IgD-negative memory B cell (primary cell): ENCODE results near the gene MAGT1. TPM values are rescaled to one million over a fixed set of nuclear protein-coding genes. Genes with fewer than 3 reads are reported as not detected.
"Not testable (repeated sequence)": the region's sequence is repeated elsewhere in the genome, so short reads cannot be mapped to it uniquely, and the experiment has no call there.

ENCODE experiments used
- H3K27ac Mint-ChIP-seq, 3 donors: one replicate each; pipeline ENCODE4 v1.8.0; 2020 to 2022; ENCODE audit warnings: mild to moderate bottlenecking in 3 of 3, mixed read lengths in 3 of 3, moderate library complexity in 1 of 3
- H3K27me3 Mint-ChIP-seq: one replicate; pipeline ENCODE4 v1.8.0; 2021; ENCODE audit warnings: mixed read lengths
- H3K36me3 Mint-ChIP-seq: one replicate; pipeline ENCODE4 v1.8.0; 2020; ENCODE audit warnings: mild to moderate bottlenecking, mixed read lengths
- H3K4me1 Mint-ChIP-seq, 3 donors: one replicate each; pipeline ENCODE4 v1.8.0; 2020 to 2022; ENCODE audit warnings: mixed read lengths in 3 of 3, mild to moderate bottlenecking in 1 of 3
- H3K4me3 Mint-ChIP-seq, 4 donors: one replicate each; pipeline ENCODE4 v1.8.0; 2020 to 2022; ENCODE audit warnings: mild to moderate bottlenecking in 4 of 4, mixed read lengths in 4 of 4, moderate library complexity in 3 of 4
- H3K9me3 Mint-ChIP-seq, 3 donors: one replicate each; pipeline ENCODE4 v1.8.0; 2020 to 2021; ENCODE audit warnings: mixed read lengths in 3 of 3, mild to moderate bottlenecking in 1 of 3
- polyA plus RNA-seq: library from polyadenylated mRNA; unstranded; fragments of 300-500 nt; fragmentation: Illumina TruSeq; gene quantifications from one replicate; pipeline ENCODE4 v1.2.3, GENCODE V29; 2021

The MAGT1 gene
- polyA plus RNA-seq, 1 donor from 2014 or later: 34.0 TPM

- H3K9me3 Mint-ChIP-seq: peaks cover 0 to 2% (median 0%) of the 10 kb centered on the region in 3 donors
- peaks cover 11 to 12% (median 12%) of the 10 kb centered on the region in 3 donors for H3K4me1 Mint-ChIP-seq
- peaks cover 5% of the 10 kb centered on the region for H3K36me3 Mint-ChIP-seq
- peak overlapping the region; percentile 34 to 94 (median 67) for H3K4me3 Mint-ChIP-seq
- H3K27me3 Mint-ChIP-seq: no peaks in the 10 kb centered on the region
- H3K27ac Mint-ChIP-seq: no peak overlapping the region
Observed at GRCh38 chrX:77901506-77901905, 6.3 kb upstream of the MAGT1 start.

- peak overlapping the region; percentile 20 to 91 (median 84) for H3K27ac Mint-ChIP-seq
- H3K36me3 Mint-ChIP-seq: peaks cover 5% of the 10 kb centered on the region
Observed at GRCh38 chrX:77900688-77901087, 5.5 kb upstream of the MAGT1 start.

GRCh38 chrX:77899081-77899828 lies 4.0 kb upstream of the MAGT1 start, which contains the start of gene COX7B:
COX7B (plus strand) TSS chrX:77899468; CDS start chrX:77899554, 86 bp downstream.
- H3K27me3 Mint-ChIP-seq: no peaks in the 10 kb centered on the region
- H3K27ac Mint-ChIP-seq: peak within 1 kb of the TSS; percentile 84 to 95 (median 91)
- peaks cover 12 to 17% (median 12%) of the 10 kb centered on the region in 3 donors for H3K4me1 Mint-ChIP-seq
- peaks cover 0 to 2% (median 0%) of the 10 kb centered on the region in 3 donors for H3K9me3 Mint-ChIP-seq
- H3K36me3 Mint-ChIP-seq: peaks cover 5% of the 10 kb centered on the region
- H3K4me3 Mint-ChIP-seq: peak within 1 kb of the TSS; percentile 84 to 95 (median 94)

More at GRCh38 chrX:77900688-77901087, 5.5 kb upstream of the MAGT1 start:
- Mint-ChIP-seq H3K9me3 (peaks cover 0 to 2% (median 0%) of the 10 kb centered on the region in 3 donors), H3K4me1 (peaks cover 12 to 13% (median 12%) of the 10 kb centered on the region in 3 donors), H3K4me3 (peak overlapping the region; percentile 84 to 95 (median 94)), H3K27me3 (no peaks in the 10 kb centered on the region)

- H3K4me3 Mint-ChIP-seq: peak overlapping the region; percentile 92 to 99 (median 96)
Observed at GRCh38 chrX:77893713-77894112, 1.5 kb downstream of the MAGT1 start.

GRCh38 chrX:77892887-77893286 lies 2.3 kb downstream of the MAGT1 start:
- Mint-ChIP-seq H3K27me3 (no peaks in the 10 kb centered on the region), H3K36me3 (no peaks in the 10 kb centered on the region), H3K27ac (peak overlapping the region in 1 of 3 donors; percentile 4), H3K9me3 (no peaks in the 10 kb centered on the region), H3K4me3 (peak overlapping the region in 1 of 4 donors; percentile 98), H3K4me1 (peaks cover 9 to 15% (median 13%) of the 10 kb centered on the region in 3 donors)

More at GRCh38 chrX:77893713-77894112, 1.5 kb downstream of the MAGT1 start:
- Mint-ChIP-seq H3K27ac (peak overlapping the region in 1 of 3 donors; percentile 98), H3K36me3 (no peaks in the 10 kb centered on the region), H3K4me1 (peaks cover 9 to 15% (median 13%) of the 10 kb centered on the region in 3 donors), H3K9me3 (no peaks in the 10 kb centered on the region), H3K27me3 (no peaks in the 10 kb centered on the region)

- not testable (repeated sequence) for H3K27ac Mint-ChIP-seq, H3K4me1 Mint-ChIP-seq, H3K27me3 Mint-ChIP-seq, H3K4me3 Mint-ChIP-seq, H3K9me3 Mint-ChIP-seq, H3K36me3 Mint-ChIP-seq
Observed at GRCh38 chrX:77881418-77881817, 13.8 kb downstream of the MAGT1 start.

GRCh38 chrX:77875372-77875771 lies 19.9 kb downstream of the MAGT1 start:
- Mint-ChIP-seq H3K9me3 (no peaks in the 10 kb centered on the region), H3K27ac (no peak overlapping the region), H3K27me3 (no peaks in the 10 kb centered on the region), H3K4me3 (no peak overlapping the region), H3K4me1 (peaks cover 0 to 3% (median 2%) of the 10 kb centered on the region in 3 donors), H3K36me3 (peaks cover 5% of the 10 kb centered on the region)

- not testable (repeated sequence) for H3K36me3 Mint-ChIP-seq, H3K27me3 Mint-ChIP-seq, H3K9me3 Mint-ChIP-seq, H3K4me1 Mint-ChIP-seq, H3K27ac Mint-ChIP-seq, H3K4me3 Mint-ChIP-seq
Observed at GRCh38 chrX:77831544-77831943, 63.7 kb downstream of the MAGT1 start.

GRCh38 chrX:77821989-77822388 lies 73.2 kb downstream of the MAGT1 start:
- not testable (repeated sequence) for H3K4me3 Mint-ChIP-seq, H3K4me1 Mint-ChIP-seq, H3K36me3 Mint-ChIP-seq, H3K27me3 Mint-ChIP-seq, H3K27ac Mint-ChIP-seq
- H3K9me3 Mint-ChIP-seq: peaks cover 4 to 10% (median 5%) of the 10 kb centered on the region in 3 donors

GRCh38 chrX:77820091-77820727 lies 75.0 kb downstream of the MAGT1 start:
- Mint-ChIP-seq H3K27me3 (no peaks in the 10 kb centered on the region), H3K4me3 (no peak overlapping the region), H3K36me3 (peaks cover 2% of the 10 kb centered on the region), H3K9me3 (peaks cover 3 to 8% (median 5%) of the 10 kb centered on the region in 3 donors), H3K27ac (no peak overlapping the region), H3K4me1 (no peaks in the 10 kb centered on the region)

- peaks cover 4% of the 10 kb centered on the region for H3K36me3 Mint-ChIP-seq
- H3K4me3 Mint-ChIP-seq: no peak overlapping the region
- H3K4me1 Mint-ChIP-seq: no peaks in the 10 kb centered on the region
- peaks cover 1 to 4% (median 3%) of the 10 kb centered on the region in 3 donors for H3K9me3 Mint-ChIP-seq
- H3K27ac Mint-ChIP-seq: no peak overlapping the region
- H3K27me3 Mint-ChIP-seq: no peaks in the 10 kb centered on the region
Observed at GRCh38 chrX:77814210-77814609, 81.0 kb downstream of the MAGT1 start.

GRCh38 chrX:77802201-77802600 lies 93.0 kb downstream of the MAGT1 start:
- Mint-ChIP-seq H3K4me1 (peaks cover 0 to 2% (median 0%) of the 10 kb centered on the region in 3 donors), H3K27me3 (no peaks in the 10 kb centered on the region), H3K9me3 (peaks cover 0 to 7% (median 5%) of the 10 kb centered on the region in 3 donors), H3K4me3 (no peak overlapping the region), H3K36me3 (peaks cover 2% of the 10 kb centered on the region), H3K27ac (no peak overlapping the region)

- no peak overlapping the region for H3K27ac Mint-ChIP-seq
- peaks cover 0 to 2% (median 0%) of the 10 kb centered on the region in 3 donors for H3K9me3 Mint-ChIP-seq
- H3K4me3 Mint-ChIP-seq: no peak overlapping the region
- H3K27me3 Mint-ChIP-seq: no peaks in the 10 kb centered on the region
- no peaks in the 10 kb centered on the region for H3K36me3 Mint-ChIP-seq
- H3K4me1 Mint-ChIP-seq: no peaks in the 10 kb centered on the region
Observed at GRCh38 chrX:77795124-77795523, 100.1 kb downstream of the MAGT1 start.

- Mint-ChIP-seq H3K36me3 (no peaks in the 10 kb centered on the region), H3K9me3 (no peaks in the 10 kb centered on the region), H3K4me1 (no peaks in the 10 kb centered on the region), H3K4me3 (no peak overlapping the region), H3K27me3 (no peaks in the 10 kb centered on the region), H3K27ac (no peak overlapping the region)
Observed at GRCh38 chrX:77793946-77794345, 101.3 kb downstream of the MAGT1 start.

- Mint-ChIP-seq H3K4me3 (peak overlapping the region; percentile 36 to 86 (median 76)), H3K9me3 (peaks cover 0 to 3% (median 0%) of the 10 kb centered on the region in 3 donors), H3K27ac (peak overlapping the region in 2 of 3 donors; percentile 2 to 100), H3K36me3 (no peaks in the 10 kb centered on the region), H3K27me3 (no peaks in the 10 kb centered on the region), H3K4me1 (peaks cover 9 to 24% (median 13%) of the 10 kb centered on the region in 3 donors)
Observed at GRCh38 chrX:77788050-77788449, 107.2 kb downstream of the MAGT1 start.
